Muscle of back (tissue), 11 donors: ENCODE results near the gene ILKAP. TPM values are rescaled to one million over a fixed set of nuclear protein-coding genes. Genes with fewer than 3 reads are reported as not detected.

Source experiments
- DNase-seq, 3 donors: peaks; one replicate each; pipeline versions ENCODE4 v3.0.0 to v3.0.0-alpha.2; 2013
- polyA plus RNA-seq, 10 donors: library from polyadenylated mRNA; unstranded; fragments of 120-200 nt; gene quantifications; one replicate each; pipeline ENCODE4 v1.2.1, GENCODE V29; 2013; ENCODE audit not compliant: insufficient read length in 10 of 10

ILKAP gene
- polyA plus RNA-seq, 10 donors = 27.6 to 45.1 (median 31.7) TPM

GRCh38 chr2:238152771-238153688 is 50.5 kb downstream of the ILKAP start:
- no peak for DNase-seq

GRCh38 chr2:238151628-238152235 is 51.8 kb downstream of the ILKAP start:
- DNase-seq = no peak

DNA sequence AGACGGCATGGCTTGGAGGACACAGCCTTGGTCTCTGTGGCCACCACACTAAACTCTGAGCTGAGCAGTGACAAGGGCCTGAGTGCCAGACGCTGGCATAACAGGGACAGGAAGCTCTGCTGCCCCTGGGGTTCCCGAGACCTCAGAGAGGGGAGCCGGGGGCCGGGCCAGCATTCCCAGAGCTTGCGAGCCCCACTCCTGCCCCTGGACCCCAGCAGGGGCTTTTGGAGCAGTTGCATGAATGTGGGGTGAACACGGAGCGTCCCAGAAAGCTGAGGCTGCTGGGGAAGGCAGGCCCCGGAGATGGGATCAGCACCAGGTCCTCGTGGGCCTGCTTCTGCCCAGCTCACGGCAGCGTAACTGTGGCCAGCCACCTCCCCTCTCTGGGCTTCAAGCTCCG is 52.3 kb downstream of the ILKAP start:
- DNase-seq = no peak

DNA sequence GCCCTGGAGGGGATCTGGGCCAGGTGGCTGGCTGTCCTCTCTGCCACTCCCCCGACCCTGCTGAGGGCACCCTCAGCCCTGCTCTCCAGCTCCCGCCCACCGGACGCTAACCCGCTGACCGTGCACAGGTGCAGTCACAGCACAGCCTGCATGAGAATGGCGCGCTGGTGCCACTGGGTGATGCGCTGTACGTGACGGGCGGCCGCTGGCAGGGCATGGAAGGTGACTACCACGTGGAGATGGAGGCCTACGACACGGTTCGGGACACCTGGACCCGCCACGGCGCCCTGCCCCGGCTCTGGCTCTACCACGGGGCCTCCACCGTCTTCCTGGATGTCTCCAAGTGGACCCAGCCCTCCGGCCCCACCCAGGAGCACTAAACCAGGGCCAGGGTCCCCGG is 52.8 kb downstream of the ILKAP start:
- no peak for DNase-seq

- DNase-seq = peak; percentile 77 to 82 (median 82)
These were observed 53.5 kb downstream of the ILKAP start for GRCh38 chr2:238149841-238150572.

DNA sequence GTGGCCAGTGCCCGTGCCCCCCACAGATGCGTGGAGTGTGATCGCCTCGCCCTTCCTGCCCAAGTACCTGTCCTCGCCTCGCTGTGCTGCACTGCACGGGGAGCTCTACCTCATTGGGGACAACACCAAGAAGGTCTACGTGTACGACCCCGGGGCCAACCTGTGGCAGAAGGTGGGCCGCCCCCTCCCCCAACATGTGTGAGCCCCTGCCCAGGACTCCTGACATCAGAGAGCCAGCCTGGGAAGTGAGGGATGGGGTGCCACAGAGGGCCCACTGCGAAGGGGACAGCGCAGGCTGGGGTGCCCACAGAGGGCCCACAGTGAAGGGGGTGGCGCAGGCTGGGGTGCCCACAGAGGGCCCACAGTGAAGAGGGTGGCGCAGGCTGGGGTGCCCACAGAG is 54.5 kb downstream of the ILKAP start:
- no peak for DNase-seq

DNA sequence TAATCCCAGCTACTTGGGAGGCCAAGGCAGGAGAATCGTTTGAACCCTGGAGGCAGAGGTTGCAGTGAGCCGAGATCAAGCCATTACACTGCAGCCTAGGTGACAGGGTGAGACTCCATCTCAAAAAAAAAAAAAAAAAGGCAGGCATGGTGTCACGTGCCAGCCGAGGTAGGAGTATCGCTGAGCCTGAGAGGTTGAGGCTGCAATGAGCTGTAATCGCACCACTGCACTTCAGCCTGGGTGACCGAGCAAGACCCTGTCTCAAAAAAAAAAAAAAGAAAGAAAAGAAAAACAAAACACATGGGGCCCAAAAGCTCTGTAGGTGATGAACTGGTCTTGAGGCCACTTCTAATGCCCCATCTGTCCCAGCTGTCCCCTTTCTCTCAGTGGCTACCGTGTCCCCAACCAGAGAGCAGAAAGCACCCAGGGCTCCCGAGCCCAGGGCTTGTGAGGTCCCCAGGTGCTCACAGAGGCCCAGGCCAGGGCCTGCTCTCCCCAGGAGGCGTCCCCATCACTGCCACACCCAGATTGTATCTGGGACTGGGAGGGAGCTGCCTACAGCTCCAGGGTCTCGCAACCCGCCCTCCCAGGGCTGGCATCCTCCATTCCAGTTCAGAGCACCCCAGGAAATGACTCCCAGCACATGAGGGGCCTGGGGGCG is 56.5 kb downstream of the ILKAP start:
- no peak for DNase-seq

GRCh38 chr2:238145851-238146250 is 57.6 kb downstream of the ILKAP start:
- DNase-seq = no peak

GRCh38 chr2:238145046-238145445 is 58.4 kb downstream of the ILKAP start:
- no peak for DNase-seq

DNA sequence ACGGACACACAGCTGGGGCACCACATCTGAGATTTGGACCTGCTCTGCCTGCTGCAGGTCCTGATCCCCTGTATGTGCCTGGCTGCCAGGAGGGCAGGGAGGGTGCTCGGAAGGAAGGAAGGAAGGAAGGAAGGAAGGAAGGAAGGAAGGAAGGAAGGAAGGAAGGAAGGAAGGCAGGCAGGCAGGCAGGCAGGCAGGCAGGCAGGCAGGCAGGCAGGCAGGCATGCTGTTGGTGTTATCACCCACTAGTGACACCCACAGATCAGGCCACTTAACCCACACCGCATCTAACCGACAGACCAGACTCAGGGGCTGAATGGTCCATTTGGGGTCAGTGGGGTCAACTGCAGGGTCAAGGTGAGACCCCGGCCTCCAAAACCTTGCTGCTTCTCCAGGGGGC is 59.2 kb downstream of the ILKAP start:
- no peak for DNase-seq

- DNase-seq = peak; percentile 47 to 69 (median 49)
These were observed 60.1 kb downstream of the ILKAP start for GRCh38 chr2:238143239-238143951.

DNA sequence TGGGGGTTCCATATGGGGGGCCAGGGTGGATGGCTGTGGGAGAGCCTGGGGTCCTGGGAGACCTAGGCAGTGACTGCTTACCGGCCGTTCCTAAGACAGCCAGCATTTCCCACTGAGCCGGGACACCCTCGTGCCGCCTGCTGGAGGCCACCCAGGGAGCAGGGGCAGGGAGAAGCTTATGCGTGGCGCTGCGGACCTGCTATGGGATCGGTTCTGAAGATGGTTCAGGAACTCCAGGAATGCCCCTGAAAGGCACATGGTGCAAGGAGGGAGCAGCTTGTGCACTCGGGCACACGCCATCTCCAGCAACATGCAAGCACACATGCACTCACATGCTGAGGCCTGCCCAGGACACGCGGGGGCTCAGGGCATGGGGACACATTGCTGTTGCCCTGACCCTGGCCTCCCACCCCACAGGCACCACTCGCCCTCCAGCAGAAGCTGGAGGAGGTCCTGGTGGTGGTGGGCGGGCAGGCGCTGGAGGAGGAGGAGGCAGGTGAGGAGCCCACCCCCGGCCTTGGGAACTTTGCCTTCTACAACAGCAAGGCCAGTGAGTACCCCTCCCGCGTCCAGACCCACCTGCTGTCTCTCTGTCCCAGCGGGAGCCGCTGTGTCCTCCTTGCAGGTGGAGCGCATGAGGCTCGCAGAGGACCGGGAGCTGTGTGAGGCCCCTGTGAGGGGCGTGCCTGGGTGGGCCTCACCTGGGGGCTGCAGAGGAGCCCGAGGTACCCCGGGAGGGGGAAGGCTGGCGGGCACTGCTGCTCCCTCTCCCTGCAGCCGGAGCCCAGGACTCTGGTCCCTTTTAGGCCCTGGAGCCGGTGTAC is 60.9 kb downstream of the ILKAP start:
- no peak for DNase-seq

- DNase-seq = no peak
These were observed 61.8 kb downstream of the ILKAP start for GRCh38 chr2:238141541-238142318.

- no peak for DNase-seq
These were observed 62.6 kb downstream of the ILKAP start for GRCh38 chr2:238140721-238141540.

DNA sequence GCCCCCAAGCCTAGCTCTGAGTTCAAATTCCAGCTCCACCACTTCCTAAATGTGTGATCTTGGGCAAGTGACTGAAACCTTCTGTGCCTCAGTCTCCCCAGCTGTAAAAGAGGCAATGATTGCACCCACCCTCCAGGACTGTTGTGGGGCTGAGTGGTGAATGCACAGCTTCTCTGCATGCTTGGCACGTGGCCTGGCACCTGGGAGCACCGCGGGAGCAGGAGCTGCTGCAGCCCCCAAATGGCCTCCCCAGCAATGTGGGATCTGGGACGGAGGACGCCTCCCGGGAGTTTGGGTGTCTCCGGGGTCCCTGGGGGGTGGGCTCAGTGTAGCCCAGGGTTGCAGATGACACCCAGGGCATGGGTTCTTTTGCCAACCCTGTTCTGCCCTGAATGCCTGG is 63.5 kb downstream of the ILKAP start:
- DNase-seq = no peak

DNA sequence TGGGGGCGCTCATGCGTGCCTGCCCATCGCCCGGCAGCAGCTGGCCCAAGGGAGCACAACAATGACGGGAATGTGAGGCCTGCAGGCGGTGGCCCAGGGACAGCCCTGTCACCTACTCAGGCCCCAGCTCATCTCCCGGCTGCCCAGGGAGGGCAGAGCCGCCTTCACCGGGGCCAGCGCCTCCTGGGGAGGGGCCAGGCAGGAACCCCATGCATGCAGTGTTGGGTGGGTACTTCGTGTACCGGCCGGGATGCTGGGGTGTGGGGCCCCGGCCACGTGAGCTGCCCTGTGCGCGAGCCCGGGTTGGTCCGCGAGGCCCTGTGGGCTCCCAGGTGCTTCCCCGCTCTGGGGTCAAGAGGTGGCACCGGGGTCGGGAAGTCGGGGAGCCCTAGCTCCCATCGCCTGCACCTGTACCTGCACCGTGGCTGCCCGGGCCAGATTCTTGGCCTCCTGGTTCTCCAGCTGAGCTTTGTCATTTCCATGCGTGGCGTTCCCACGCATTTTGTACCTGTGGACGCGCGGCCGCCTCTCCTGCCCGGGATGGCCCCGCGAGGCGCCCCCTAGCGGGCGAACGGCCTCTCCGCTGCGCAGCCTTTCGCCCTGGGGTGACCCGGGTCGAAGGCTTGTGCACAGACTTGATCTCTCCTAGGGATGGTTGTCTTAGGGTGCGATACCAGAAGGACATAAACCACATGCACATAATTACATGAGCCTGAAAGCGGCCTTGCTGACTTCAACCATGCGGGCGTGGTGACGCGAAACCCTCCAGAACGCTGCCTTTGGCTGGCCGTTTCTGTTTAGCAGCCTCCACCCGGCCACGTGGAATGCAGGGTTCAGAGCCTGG is 64.1 kb downstream of the ILKAP start:
- DNase-seq = no peak

GRCh38 chr2:238138331-238139195 is 64.9 kb downstream of the ILKAP start, which contains the start of gene KLHL30:
Gene KLHL30 (plus strand): TSS chr2:238138668. CDS start chr2:238140755, 2,087 bp downstream.
- DNase-seq = peak; percentile 48 to 57 (median 53)
